Large intestine (tissue), 3 donors: ENCODE measurements around the gene PALM2AKAP2. TPM values are rescaled to one million over a fixed set of nuclear protein-coding genes. Genes with fewer than 3 reads are reported as not detected.

Experiments
- DNase-seq, 2 donors: peaks; one replicate each; pipeline versions ENCODE4 v3.0.0 to v3.0.0-alpha.2; 2013
- H3K27ac ChIP-seq: one replicate; pipeline ENCODE4 v1.5.1; 2013; ENCODE audit warnings: low read length
- H3K27me3 ChIP-seq: 2 replicates; pipeline ENCODE4 v1.6.1; 2013; ENCODE audit warnings: low read length; ENCODE audit not compliant: control insufficient read depth, insufficient read depth
- H3K36me3 ChIP-seq: 2 replicates; pipeline ENCODE4 v1.6.1; 2013; ENCODE audit warnings: low read length; ENCODE audit not compliant: control insufficient read depth, insufficient read depth
- H3K4me1 ChIP-seq: one replicate; pipeline ENCODE4 v1.6.1; 2013; ENCODE audit warnings: low read length; ENCODE audit not compliant: control insufficient read depth, insufficient read depth
- H3K4me3 ChIP-seq: one replicate; pipeline ENCODE4 v1.5.1; 2013; ENCODE audit warnings: low read length
- H3K9me3 ChIP-seq: one replicate; pipeline ENCODE4 v1.6.1; 2013; ENCODE audit warnings: mild to moderate bottlenecking, low read depth, low read length, moderate library complexity; ENCODE audit not compliant: control insufficient read depth
- WGBS: methylation state at CpG from one replicate; pipeline ENCODE4 v1.1.5; 2013; ENCODE audit warnings: low lambda C conversion rate; ENCODE audit not compliant: insufficient coverage; 5-methylcytosine and 5-hydroxymethylcytosine counted together
- polyA plus RNA-seq: library from polyadenylated mRNA; unstranded; fragments of 120-200 nt; gene quantifications from one replicate; pipeline ENCODE4 v1.2.1, GENCODE V29; 2013

Gene PALM2AKAP2
- polyA plus RNA-seq, 1 donor, result 4.3 TPM

DNA sequence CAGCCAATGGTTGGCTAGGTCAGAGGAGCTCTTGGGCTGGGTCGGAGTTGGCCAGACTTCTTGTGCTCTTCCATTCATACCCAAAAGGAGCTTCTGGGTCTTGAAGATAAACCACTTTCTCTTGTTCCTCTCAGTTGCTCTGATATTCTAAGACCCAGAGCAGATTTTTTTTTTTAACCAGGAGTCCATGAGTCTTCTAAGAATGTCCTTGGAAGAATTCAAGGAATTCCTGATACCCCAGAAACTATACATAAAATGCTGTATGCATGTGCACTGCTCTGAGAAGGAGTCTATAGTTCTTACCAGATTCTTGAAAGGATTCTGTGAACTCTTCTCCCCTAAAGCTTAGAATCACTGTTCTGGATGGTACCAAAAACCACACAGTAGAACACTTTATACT, 9.9 kb upstream of the PALM2AKAP2 start:
- H3K27ac ChIP-seq, result no peak overlapping the region
- H3K36me3 ChIP-seq, result no peaks in the 10 kb centered on the region
- peaks cover 2% of the 10 kb centered on the region for H3K27me3 ChIP-seq
- DNase-seq, result no peak
- peaks cover 2% of the 10 kb centered on the region for H3K4me1 ChIP-seq
- no peaks in the 10 kb centered on the region for H3K9me3 ChIP-seq
- WGBS, result no CpG with 5 or more reads among the region's 1 CpG
- no peak overlapping the region for H3K4me3 ChIP-seq

GRCh38 chr9:109771087-109771486, 8.9 kb upstream of the PALM2AKAP2 start:
- WGBS, result no CpG with 5 or more reads among the region's 2 CpGs
- Histone ChIP-seq H3K27ac (no peak overlapping the region), H3K4me3 (no peak overlapping the region), H3K36me3 (no peaks in the 10 kb centered on the region), H3K27me3 (peaks cover 2% of the 10 kb centered on the region), H3K9me3 (no peaks in the 10 kb centered on the region), H3K4me1 (peaks cover 2% of the 10 kb centered on the region)
- peak; percentile 16 to 26 for DNase-seq

DNA sequence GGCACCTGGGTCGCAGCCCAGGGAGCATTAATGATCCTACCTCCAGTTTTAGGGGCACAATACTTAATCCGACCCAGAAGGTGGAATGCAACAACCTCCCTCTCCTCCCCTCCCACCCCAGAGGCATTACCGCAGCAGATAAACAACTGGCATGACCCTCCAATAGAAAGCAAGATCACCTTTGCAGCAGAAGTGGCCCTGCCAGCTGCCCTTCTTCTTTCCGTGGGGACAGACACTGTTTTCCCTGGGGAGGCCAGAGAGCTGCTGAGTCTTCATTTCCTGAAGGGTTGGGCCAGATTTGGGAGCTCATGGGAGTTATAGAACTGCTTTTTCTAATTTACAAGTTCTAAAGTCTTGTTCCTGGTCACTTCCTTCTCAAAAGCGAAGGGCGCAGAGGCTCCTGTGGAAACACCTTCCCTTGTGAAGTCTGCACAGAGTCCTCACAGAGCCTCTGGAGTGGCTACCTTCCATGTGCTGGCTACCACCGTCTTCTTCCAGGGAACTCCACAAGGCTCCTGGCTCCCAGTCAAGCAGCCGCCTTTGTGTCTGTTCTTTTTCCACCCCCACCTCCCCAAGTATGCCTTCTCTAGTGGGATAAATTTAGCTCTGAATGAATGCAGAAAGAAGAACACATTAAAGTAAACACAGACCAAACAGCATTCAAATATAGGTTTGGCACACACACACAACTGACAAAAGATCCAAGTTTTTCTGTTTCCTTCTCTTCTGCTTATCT, 8.0 kb upstream of the PALM2AKAP2 start:
- Histone ChIP-seq H3K27me3 (peaks cover 2% of the 10 kb centered on the region), H3K9me3 (no peaks in the 10 kb centered on the region), H3K4me1 (peaks cover 2% of the 10 kb centered on the region), H3K4me3 (no peak overlapping the region), H3K27ac (peak overlapping the region; percentile 57), H3K36me3 (no peaks in the 10 kb centered on the region)
- WGBS, result no CpG with 5 or more reads among the region's 8 CpGs
- peak; percentile 13 to 26 for DNase-seq

- Histone ChIP-seq H3K27ac (no peak overlapping the region), H3K36me3 (no peaks in the 10 kb centered on the region), H3K9me3 (no peaks in the 10 kb centered on the region), H3K4me1 (peaks cover 2% of the 10 kb centered on the region), H3K4me3 (no peak overlapping the region), H3K27me3 (peaks cover 14% of the 10 kb centered on the region)
- DNase-seq, result no peak
- 86% methylated on average over 2 of the region's 3 CpGs for WGBS
Measured at GRCh38 chr9:109775516-109775915, 4.5 kb upstream of the PALM2AKAP2 start.

DNA sequence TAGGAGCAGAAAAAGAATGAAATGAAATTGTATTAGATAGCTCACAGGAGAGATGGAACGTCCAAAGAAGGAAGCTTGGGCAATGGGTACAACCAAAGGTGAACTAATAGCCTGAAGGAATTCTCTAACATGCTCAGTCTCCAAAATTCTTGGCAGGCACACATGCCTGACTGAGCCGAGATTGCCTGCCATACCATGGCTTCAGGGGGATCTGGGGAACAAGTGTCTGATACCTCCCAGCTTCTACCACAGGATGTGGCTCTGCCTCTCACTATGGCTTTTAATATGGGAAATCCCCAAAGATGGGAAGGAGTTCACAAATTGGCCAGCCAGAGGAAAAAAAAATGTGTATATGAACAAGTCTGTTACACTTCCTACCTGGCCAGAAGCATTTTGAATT, 3.6 kb upstream of the PALM2AKAP2 start:
- H3K9me3 ChIP-seq, result no peaks in the 10 kb centered on the region
- DNase-seq, result no peak
- no peak overlapping the region for H3K27ac ChIP-seq
- H3K36me3 ChIP-seq, result no peaks in the 10 kb centered on the region
- H3K4me3 ChIP-seq, result no peak overlapping the region
- 60% methylated on average over 1 of the region's 2 CpGs for WGBS
- H3K4me1 ChIP-seq, result peaks cover 2% of the 10 kb centered on the region
- peaks cover 21% of the 10 kb centered on the region for H3K27me3 ChIP-seq

GRCh38 chr9:109780453-109781033, 545 bp downstream of the PALM2AKAP2 start:
- DNase-seq, result peak in 1 of 2 donors; percentile 11
- WGBS, result no CpG with 5 or more reads among the region's 16 CpGs
- H3K4me1 ChIP-seq, result no peaks in the 10 kb centered on the region
- no peaks in the 10 kb centered on the region for H3K9me3 ChIP-seq
- no peaks in the 10 kb centered on the region for H3K36me3 ChIP-seq
- H3K4me3 ChIP-seq, result peak overlapping the region; percentile 51
- peak overlapping the region; percentile 33 for H3K27ac ChIP-seq
- H3K27me3 ChIP-seq, result peaks cover 24% of the 10 kb centered on the region

GRCh38 chr9:109781086-109781485, 1.1 kb downstream of the PALM2AKAP2 start:
- no peak for DNase-seq
- Histone ChIP-seq H3K27me3 (peaks cover 24% of the 10 kb centered on the region), H3K27ac (peak overlapping the region; percentile 33), H3K9me3 (no peaks in the 10 kb centered on the region), H3K4me3 (peak overlapping the region; percentile 51), H3K4me1 (no peaks in the 10 kb centered on the region), H3K36me3 (no peaks in the 10 kb centered on the region)
- WGBS, result no CpG with 5 or more reads among the region's 5 CpGs

- 67% methylated on average over 1 of the region's 4 CpGs for WGBS
- Histone ChIP-seq H3K36me3 (no peaks in the 10 kb centered on the region), H3K4me3 (peak overlapping the region; percentile 51), H3K4me1 (no peaks in the 10 kb centered on the region), H3K27me3 (peaks cover 24% of the 10 kb centered on the region), H3K9me3 (no peaks in the 10 kb centered on the region), H3K27ac (no peak overlapping the region)
- peak in 1 of 2 donors; percentile 6 for DNase-seq
Measured at GRCh38 chr9:109781541-109782197, 1.7 kb downstream of the PALM2AKAP2 start.

DNA sequence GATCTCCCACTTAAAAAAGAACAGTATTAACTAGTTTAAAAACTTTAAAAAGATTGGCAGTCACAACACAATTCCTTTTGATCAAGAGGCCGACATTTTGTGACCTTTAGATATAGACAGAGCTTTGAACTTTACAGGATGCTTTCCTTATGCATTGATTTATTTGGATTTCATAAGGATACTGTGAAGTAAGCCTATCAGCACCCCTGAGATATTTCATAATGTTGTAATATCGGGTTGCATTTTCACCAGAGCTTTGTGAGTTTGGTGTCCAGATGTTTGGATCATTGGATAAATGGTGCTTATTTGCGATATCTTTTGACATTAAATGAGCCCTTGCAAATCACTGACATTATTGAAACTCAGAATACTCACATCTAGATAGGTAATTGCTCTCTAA, 7.7 kb downstream of the PALM2AKAP2 start:
- no peak for DNase-seq
- Histone ChIP-seq H3K36me3 (no peaks in the 10 kb centered on the region), H3K9me3 (no peaks in the 10 kb centered on the region), H3K4me1 (peaks cover 4% of the 10 kb centered on the region), H3K4me3 (no peak overlapping the region), H3K27ac (no peak overlapping the region), H3K27me3 (no peaks in the 10 kb centered on the region)
- WGBS, result 100% methylated on average over 1 of the region's 3 CpGs

GRCh38 chr9:109789556-109789955, 9.6 kb downstream of the PALM2AKAP2 start:
- Histone ChIP-seq H3K4me3 (no peak overlapping the region), H3K9me3 (no peaks in the 10 kb centered on the region), H3K27ac (no peak overlapping the region), H3K36me3 (no peaks in the 10 kb centered on the region), H3K27me3 (no peaks in the 10 kb centered on the region), H3K4me1 (peaks cover 4% of the 10 kb centered on the region)
- DNase-seq, result peak in 1 of 2 donors; percentile 10
- WGBS, result 80% methylated on average over 1 of the region's 5 CpGs
